HEK293 (cell line): ENCODE results near the gene SH3PXD2B.

Experiments used
- CTCF ChIP-seq: fragments of 450-650 bp; formaldehyde crosslinking; IDR thresholded peaks from 2 replicates; pipeline ENCODE4 v1.5.1; 2016; ENCODE audit warnings: missing biosample characterization, missing genetic modification characterization
- REST ChIP-seq: fragments of 450-650 bp; formaldehyde crosslinking; IDR thresholded peaks from 2 replicates; pipeline ENCODE4 v1.5.1; 2016; ENCODE audit warnings: missing biosample characterization, missing genetic modification characterization
- YY2 ChIP-seq: fragments of 450-650 bp; formaldehyde crosslinking; IDR thresholded peaks from 2 replicates; pipeline ENCODE4 v1.5.1; 2016; ENCODE audit warnings: missing biosample characterization, missing genetic modification characterization
- ZBTB26 ChIP-seq: fragments of 450-650 bp; formaldehyde crosslinking; optimal IDR thresholded peaks from 2 replicates; pipeline ENCODE3; 2016; ENCODE audit warnings: missing biosample characterization, mild to moderate bottlenecking, missing genetic modification characterization
- ZIC2 ChIP-seq: fragments of 450-650 bp; formaldehyde crosslinking; IDR thresholded peaks from 2 replicates; pipeline ENCODE4 v1.5.1; 2016; ENCODE audit warnings: missing biosample characterization, missing genetic modification characterization
- ZNF132 ChIP-seq: fragments of 450-650 bp; formaldehyde crosslinking; IDR thresholded peaks from 2 replicates; pipeline ENCODE4 v1.5.1; 2017; ENCODE audit warnings: missing biosample characterization, missing genetic modification characterization, borderline replicate concordance
- ZNF335 ChIP-seq: fragments of 450-650 bp; formaldehyde crosslinking; conservative IDR thresholded peaks from 2 replicates; pipeline ENCODE4 v1.5.1; 2016; ENCODE audit warnings: missing biosample characterization, missing genetic modification characterization
- ZNF48 ChIP-seq: fragments of 450-650 bp; formaldehyde crosslinking; IDR thresholded peaks from 2 replicates; pipeline ENCODE4 v1.5.1; 2016; ENCODE audit warnings: missing biosample characterization, missing genetic modification characterization
- ZNF488 ChIP-seq: fragments of 450-650 bp; formaldehyde crosslinking; IDR thresholded peaks from 2 replicates; pipeline ENCODE4 v1.5.1; 2016; ENCODE audit warnings: missing biosample characterization, missing genetic modification characterization
- ZNF501 ChIP-seq: fragments of 450-650 bp; formaldehyde crosslinking; IDR thresholded peaks from 2 replicates; pipeline ENCODE4 v1.5.1; 2016; ENCODE audit warnings: missing biosample characterization, missing genetic modification characterization
- ZNF530 ChIP-seq: fragments of 450-650 bp; formaldehyde crosslinking; IDR thresholded peaks from 2 replicates; pipeline ENCODE4 v1.5.1; 2016; ENCODE audit warnings: low read depth, missing biosample characterization, missing genetic modification characterization

- TF ChIP-seq ZNF488 (tag by site-specific recombination) (no peak), CTCF (tag by site-specific recombination) (no peak), ZNF530 (tag by site-specific recombination) (no peak), REST (no peak), ZIC2 (no peak), ZBTB26 (no peak), ZNF48 (tag by site-specific recombination) (no peak), ZNF335 (tag by site-specific recombination) (no peak), ZNF501 (tag by site-specific recombination) (no peak), ZNF132 (tag by site-specific recombination) (no peak), YY2 (tag by site-specific recombination) (no peak)
Measured at GRCh38 chr5:172446336-172447051, 7.8 kb downstream of the SH3PXD2B start.
